ENCODE measurements around the gene FOXN1. TPM values are rescaled to one million over a fixed set of nuclear protein-coding genes. Genes with fewer than 3 reads are reported as not detected.

FOXN1 gene
- total RNA-seq, 1 donor from 2014 or later = not detected

GRCh38 chr17:28554565-28554964, 48.4 kb downstream of the FOXN1 start:
- Mint-ChIP-seq H3K27ac (ENCODE audit: unreplicated experiment) (no peak overlapping the region), H3K27me3 (ENCODE audit: low read depth, unreplicated experiment) (no peaks in the 10 kb centered on the region), H3K9me3 (ENCODE audit: unreplicated experiment) (no peaks in the 10 kb centered on the region), H3K4me3 (ENCODE audit: unreplicated experiment) (no peak overlapping the region), H3K36me3 (ENCODE audit: low read depth, unreplicated experiment) (peaks cover 34% of the 10 kb centered on the region), H3K4me1 (ENCODE audit: low read depth, unreplicated experiment) (peaks cover 14% of the 10 kb centered on the region)
- Histone ChIP-seq H3K27me3 (ENCODE audit: insufficient read depth, low read length) (no peaks in the 10 kb centered on the region), H3K9me3 (ENCODE audit: insufficient read depth, low read depth, low read length) (no peaks in the 10 kb centered on the region), H4K20me1 (ENCODE audit: insufficient read depth, low read length) (peaks cover 28% of the 10 kb centered on the region), H3K4me3 (ENCODE audit: insufficient read depth, low read depth, low read length) (no peak overlapping the region), H3K9ac (ENCODE audit: low read length) (no peak overlapping the region), H2AFZ (ENCODE audit: low read depth, low read length) (no peak overlapping the region), H3K36me3 (ENCODE audit: insufficient read depth, low read length) (peaks cover 19% of the 10 kb centered on the region), H3K79me2 (ENCODE audit: insufficient read depth, low read length) (peaks cover 5% of the 10 kb centered on the region), H3K27ac (ENCODE audit: low read depth, low read length) (no peak overlapping the region), H3K4me1 (ENCODE audit: insufficient read depth, low read length) (peaks cover 7% of the 10 kb centered on the region), H3K4me2 (ENCODE audit: low read length) (no peak overlapping the region)
- FAIRE-seq = no peak
- TF ChIP-seq CTCF (IDR thresholded peaks at IDR 0.05; ENCODE audit: insufficient read depth, low read depth, low read length) (peak; percentile 28), EZH2 (IDR thresholded peaks at IDR 0.05; ENCODE audit: insufficient read depth, low read length) (no peak)
- DNase-seq (ENCODE audit: low read depth) = no peak

GRCh38 chr17:28555022-28555421, 48.9 kb downstream of the FOXN1 start:
- FAIRE-seq = no peak
- Histone ChIP-seq H4K20me1 (ENCODE audit: insufficient read depth, low read length) (peaks cover 23% of the 10 kb centered on the region), H3K4me1 (ENCODE audit: insufficient read depth, low read length) (peaks cover 7% of the 10 kb centered on the region), H3K4me3 (ENCODE audit: insufficient read depth, low read depth, low read length) (no peak overlapping the region), H3K4me2 (ENCODE audit: low read length) (no peak overlapping the region), H3K9me3 (ENCODE audit: insufficient read depth, low read depth, low read length) (no peaks in the 10 kb centered on the region), H3K9ac (ENCODE audit: low read length) (no peak overlapping the region), H3K27me3 (ENCODE audit: insufficient read depth, low read length) (no peaks in the 10 kb centered on the region), H3K79me2 (ENCODE audit: insufficient read depth, low read length) (peaks cover 5% of the 10 kb centered on the region), H2AFZ (ENCODE audit: low read depth, low read length) (no peak overlapping the region), H3K27ac (ENCODE audit: low read depth, low read length) (no peak overlapping the region), H3K36me3 (ENCODE audit: insufficient read depth, low read length) (peaks cover 20% of the 10 kb centered on the region)
- Mint-ChIP-seq H3K36me3 (ENCODE audit: low read depth, unreplicated experiment) (peaks cover 39% of the 10 kb centered on the region), H3K4me1 (ENCODE audit: low read depth, unreplicated experiment) (peaks cover 13% of the 10 kb centered on the region), H3K27me3 (ENCODE audit: low read depth, unreplicated experiment) (no peaks in the 10 kb centered on the region), H3K4me3 (ENCODE audit: unreplicated experiment) (no peak overlapping the region), H3K9me3 (ENCODE audit: unreplicated experiment) (no peaks in the 10 kb centered on the region), H3K27ac (ENCODE audit: unreplicated experiment) (no peak overlapping the region)
- no peak for DNase-seq (ENCODE audit: low read depth)
- no peak for TF ChIP-seq CTCF (IDR thresholded peaks at IDR 0.05; ENCODE audit: insufficient read depth, low read depth, low read length)
- no peak for TF ChIP-seq EZH2 (IDR thresholded peaks at IDR 0.05; ENCODE audit: insufficient read depth, low read length)

- TF ChIP-seq CTCF (IDR thresholded peaks at IDR 0.05; ENCODE audit: insufficient read depth, low read depth, low read length) = no peak
- TF ChIP-seq EZH2 (IDR thresholded peaks at IDR 0.05; ENCODE audit: insufficient read depth, low read length) = no peak
- H3K9me3 Mint-ChIP-seq (ENCODE audit: unreplicated experiment) = no peaks in the 10 kb centered on the region
- peaks cover 5% of the 10 kb centered on the region for H3K36me3 ChIP-seq (ENCODE audit: insufficient read depth, low read length)
- H3K9me3 ChIP-seq (ENCODE audit: insufficient read depth, low read depth, low read length) = no peaks in the 10 kb centered on the region
- H3K27me3 Mint-ChIP-seq (ENCODE audit: low read depth, unreplicated experiment) = no peaks in the 10 kb centered on the region
- H3K4me2 ChIP-seq (ENCODE audit: low read length) = peak overlapping the region; percentile 25
- H3K4me1 Mint-ChIP-seq (ENCODE audit: low read depth, unreplicated experiment) = peaks cover 10% of the 10 kb centered on the region
- peaks cover 7% of the 10 kb centered on the region for H3K4me1 ChIP-seq (ENCODE audit: insufficient read depth, low read length)
- DNase-seq (ENCODE audit: low read depth) = peak; percentile 56
- H2AFZ ChIP-seq (ENCODE audit: low read depth, low read length) = no peak overlapping the region
- H4K20me1 ChIP-seq (ENCODE audit: insufficient read depth, low read length) = peaks cover 4% of the 10 kb centered on the region
- no peaks in the 10 kb centered on the region for H3K27me3 ChIP-seq (ENCODE audit: insufficient read depth, low read length)
- no peak overlapping the region for H3K4me3 Mint-ChIP-seq (ENCODE audit: unreplicated experiment)
- no peak for FAIRE-seq
- H3K36me3 Mint-ChIP-seq (ENCODE audit: low read depth, unreplicated experiment) = peaks cover 18% of the 10 kb centered on the region
- H3K79me2 ChIP-seq (ENCODE audit: insufficient read depth, low read length) = peaks cover 30% of the 10 kb centered on the region
- H3K4me3 ChIP-seq (ENCODE audit: insufficient read depth, low read depth, low read length) = no peak overlapping the region
- H3K27ac Mint-ChIP-seq (ENCODE audit: unreplicated experiment) = peak overlapping the region; percentile 87
- H3K9ac ChIP-seq (ENCODE audit: low read length) = no peak overlapping the region
- H3K27ac ChIP-seq (ENCODE audit: low read depth, low read length) = peak overlapping the region; percentile 26
Observed at GRCh38 chr17:28563475-28563874, 57.3 kb downstream of the FOXN1 start.

Measured in astrocyte (in vitro differentiated cells and primary cell).